Activated CD8-positive, alpha-beta T cell treated with anti-CD3 and anti-CD28 coated beads for 36 hours (primary cell): Measurements from ENCODE around the gene MYOM3. TPM values are rescaled to one million over a fixed set of nuclear protein-coding genes. Genes with fewer than 3 reads are reported as not detected.
"Not testable (repeated sequence)": the region's sequence is repeated elsewhere in the genome, so short reads cannot be mapped to it uniquely, and the experiment has no call there.

Source experiments
- ATAC-seq: fragments of 200-7000 bp; cut with Tn5 transposase; one replicate; pipeline ENCODE4 v1.10.0; 2021; ENCODE audit warnings: mild to moderate bottlenecking, moderate library complexity
- CTCF ChIA-PET: fragments of 350-600 bp; sonication (Branson Sonifier 250); formaldehyde crosslinking; loops from one replicate; lab custom pipeline; 2021; ENCODE audit warnings: antibody characterized with exemption; lab: Charles Lee
- POLR2A ChIA-PET: fragments of 350-600 bp; sonication (Branson Sonifier 250); formaldehyde crosslinking; loops from one replicate; lab custom pipeline; 2021; ENCODE audit warnings: antibody characterized with exemption; lab: Charles Lee
- DNase-seq: peaks from one replicate; pipeline ENCODE4 v3.0.0-alpha.2; 2020
- H3K27ac Mint-ChIP-seq: one replicate; pipeline ENCODE4 v1.8.0; 2021; ENCODE audit warnings: mild to moderate bottlenecking, mixed read lengths
- H3K27me3 Mint-ChIP-seq: one replicate; pipeline ENCODE4 v1.8.0; 2021; ENCODE audit warnings: mixed read lengths
- H3K36me3 Mint-ChIP-seq: one replicate; pipeline ENCODE4 v1.8.0; 2021; ENCODE audit warnings: low read depth, mixed read lengths
- H3K4me1 Mint-ChIP-seq: one replicate; pipeline ENCODE4 v1.8.0; 2021; ENCODE audit warnings: low read depth, mixed read lengths
- H3K4me3 Mint-ChIP-seq: one replicate; pipeline ENCODE4 v1.8.0; 2021; ENCODE audit warnings: mild to moderate bottlenecking, moderate library complexity, mixed read lengths
- H3K9me3 Mint-ChIP-seq: one replicate; pipeline ENCODE4 v1.8.0; 2021; ENCODE audit warnings: mixed read lengths
- intact Hi-C: fragments of 100-400 bp; cut with micrococcal nuclease; formaldehyde crosslinking; loops from one replicate; pipeline ENCODE4 v1.10.0; 2022
- total RNA-seq, 2 experiments: library from RNA; stranded (reverse); gene quantifications; one replicate each; pipeline ENCODE4 v1.2.3, GENCODE V29; 2021
- TF ChIP-seq, protein P1 (sequence below): fragments of 200-600 bp; IDR thresholded peaks from one replicate; pipeline ENCODE4 v1.8.0; 2022; ENCODE audit warnings: antibody characterized with exemption, mild to moderate bottlenecking

The MYOM3 gene
- total RNA-seq, 2 experiments from 2014 or later = not detected

DNA sequence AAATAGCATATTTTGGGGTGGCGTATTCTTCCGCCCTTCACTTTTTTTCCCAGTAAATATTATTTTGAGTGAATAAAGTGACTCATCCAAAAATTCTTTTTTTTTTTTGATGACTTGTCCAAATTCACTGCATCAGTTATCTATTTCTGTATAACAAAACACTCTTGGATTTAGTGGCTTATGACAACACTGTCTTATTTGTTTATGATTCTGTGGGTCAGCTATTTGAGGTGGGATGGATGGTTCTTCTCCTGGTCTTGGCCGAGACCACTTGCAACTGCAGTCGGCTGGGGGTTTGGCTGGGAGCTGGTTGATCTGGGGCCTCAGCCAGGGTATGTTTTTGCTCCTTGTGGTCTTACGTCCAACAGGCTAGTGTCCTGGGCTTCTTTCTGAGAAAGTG lies 91.9 kb downstream of the MYOM3 start:
- Mint-ChIP-seq H3K4me1 (no peaks in the 10 kb centered on the region), H3K36me3 (no peaks in the 10 kb centered on the region), H3K27me3 (no peaks in the 10 kb centered on the region), H3K9me3 (no peaks in the 10 kb centered on the region), H3K27ac (no peak overlapping the region), H3K4me3 (no peak overlapping the region)
- TF ChIP-seq, protein P1, sequence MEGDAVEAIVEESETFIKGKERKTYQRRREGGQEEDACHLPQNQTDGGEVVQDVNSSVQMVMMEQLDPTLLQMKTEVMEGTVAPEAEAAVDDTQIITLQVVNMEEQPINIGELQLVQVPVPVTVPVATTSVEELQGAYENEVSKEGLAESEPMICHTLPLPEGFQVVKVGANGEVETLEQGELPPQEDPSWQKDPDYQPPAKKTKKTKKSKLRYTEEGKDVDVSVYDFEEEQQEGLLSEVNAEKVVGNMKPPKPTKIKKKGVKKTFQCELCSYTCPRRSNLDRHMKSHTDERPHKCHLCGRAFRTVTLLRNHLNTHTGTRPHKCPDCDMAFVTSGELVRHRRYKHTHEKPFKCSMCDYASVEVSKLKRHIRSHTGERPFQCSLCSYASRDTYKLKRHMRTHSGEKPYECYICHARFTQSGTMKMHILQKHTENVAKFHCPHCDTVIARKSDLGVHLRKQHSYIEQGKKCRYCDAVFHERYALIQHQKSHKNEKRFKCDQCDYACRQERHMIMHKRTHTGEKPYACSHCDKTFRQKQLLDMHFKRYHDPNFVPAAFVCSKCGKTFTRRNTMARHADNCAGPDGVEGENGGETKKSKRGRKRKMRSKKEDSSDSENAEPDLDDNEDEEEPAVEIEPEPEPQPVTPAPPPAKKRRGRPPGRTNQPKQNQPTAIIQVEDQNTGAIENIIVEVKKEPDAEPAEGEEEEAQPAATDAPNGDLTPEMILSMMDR = no peak
- ATAC-seq (no peak), DNase-seq (no peak)
- ChIA-PET CTCF (no interaction called here), POLR2A (no interaction called here)
- intact Hi-C loops = no loop called here

GRCh38 chr1:24018611-24019580 lies 93.0 kb downstream of the MYOM3 start:
- DNase-seq (no peak), ATAC-seq (no peak)
- Mint-ChIP-seq H3K4me1 (no peaks in the 10 kb centered on the region), H3K36me3 (no peaks in the 10 kb centered on the region), H3K27ac (no peak overlapping the region), H3K9me3 (no peaks in the 10 kb centered on the region), H3K27me3 (no peaks in the 10 kb centered on the region), H3K4me3 (no peak overlapping the region)
- TF ChIP-seq, protein P1 = no peak
- ChIA-PET CTCF (interaction anchor here (1.0 kb wide), 1 partner anchor 9 kb away, joined by 3 read pairs; no protein-coding TSS in a partner anchor), POLR2A (no interaction called here)
- intact Hi-C loops = no loop called here

DNA sequence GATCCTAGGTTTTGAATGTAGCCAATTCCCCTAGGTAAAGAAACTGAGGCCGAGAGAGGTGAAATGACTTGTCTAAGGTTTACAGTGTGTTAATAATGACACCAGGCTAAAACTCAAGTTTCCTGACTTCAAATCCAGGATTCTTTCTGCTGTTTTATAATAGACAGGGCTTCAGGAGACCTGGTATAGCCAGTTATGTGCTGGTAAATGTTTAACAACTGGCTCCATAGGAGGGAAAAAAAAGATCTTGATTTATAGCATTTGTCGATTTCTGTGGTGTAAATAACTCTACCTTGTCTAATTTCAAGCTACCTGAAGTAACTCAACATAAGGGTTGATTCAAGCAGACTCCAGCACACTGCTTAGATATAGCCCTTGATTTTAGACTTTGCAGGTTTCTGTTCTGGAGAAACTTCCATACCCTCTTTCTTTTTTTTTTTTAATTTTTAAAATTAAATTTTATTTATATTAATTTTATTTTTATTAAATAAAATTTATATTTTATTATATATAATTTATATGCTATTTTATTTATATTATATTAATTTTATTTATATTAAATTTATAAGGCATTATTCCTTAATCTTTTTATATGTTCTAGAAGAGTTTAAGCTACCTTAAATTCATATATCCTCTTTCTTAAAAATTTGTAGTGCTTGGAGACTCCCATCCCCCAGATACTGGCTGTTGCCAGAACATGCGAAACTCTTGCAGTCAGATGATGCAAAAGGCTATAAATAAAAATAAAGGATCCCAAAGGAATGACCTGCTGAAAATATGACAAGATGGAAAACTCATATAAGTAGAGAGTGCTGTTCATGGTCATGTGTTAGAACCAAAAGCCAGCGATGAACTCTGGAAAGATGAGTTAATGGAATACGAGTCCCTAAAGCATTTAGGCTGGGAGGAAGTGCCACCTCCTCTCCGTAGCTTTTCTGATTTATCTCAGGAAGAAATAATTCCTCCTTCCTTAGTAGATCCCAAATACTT lies 96.4 kb downstream of the MYOM3 start:
- ATAC-seq (no peak), DNase-seq (no peak)
- Mint-ChIP-seq H3K4me3 (no peak overlapping the region), H3K9me3 (no peaks in the 10 kb centered on the region), H3K27ac (no peak overlapping the region), H3K27me3 (peaks cover 8% of the 10 kb centered on the region), H3K4me1 (no peaks in the 10 kb centered on the region), H3K36me3 (no peaks in the 10 kb centered on the region)
- ChIA-PET POLR2A (no interaction called here), CTCF (interaction anchor here (0.8 to 1.4 kb wide), 2 partner anchors 9 to 55 kb away, joined by 3 read pairs; no protein-coding TSS in a partner anchor)
- TF ChIP-seq, protein P1 = no peak
- intact Hi-C loops = no loop called here

DNA sequence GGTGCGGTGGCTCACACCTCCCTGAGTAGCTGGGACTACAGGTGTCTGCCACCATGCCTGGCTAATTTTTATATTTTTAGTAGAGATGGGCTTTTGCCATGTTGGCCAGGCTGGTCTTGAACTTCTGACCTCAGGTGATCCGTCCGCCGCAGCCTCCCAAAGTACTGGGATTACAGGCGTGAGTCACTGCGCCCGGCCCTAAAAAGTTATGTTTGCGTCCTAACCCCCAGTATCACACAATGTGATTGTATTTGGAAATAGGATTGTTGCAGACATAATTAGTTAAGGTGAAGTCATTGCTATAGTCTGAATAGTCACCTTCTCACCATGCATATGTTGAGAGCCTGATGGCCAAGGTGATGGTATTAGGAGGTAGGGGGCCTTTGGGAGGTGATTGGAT lies 99.1 kb downstream of the MYOM3 start:
- H3K27ac Mint-ChIP-seq, H3K4me3 Mint-ChIP-seq, H3K4me1 Mint-ChIP-seq, H3K27me3 Mint-ChIP-seq, ATAC-seq, POLR2A ChIA-PET, H3K36me3 Mint-ChIP-seq, intact Hi-C loops, H3K9me3 Mint-ChIP-seq, DNase-seq: not testable (repeated sequence)
- CTCF ChIA-PET = interaction anchor here (1.7 kb wide), 1 partner anchor 8 kb away, joined by 5 read pairs; no protein-coding TSS in a partner anchor

DNA sequence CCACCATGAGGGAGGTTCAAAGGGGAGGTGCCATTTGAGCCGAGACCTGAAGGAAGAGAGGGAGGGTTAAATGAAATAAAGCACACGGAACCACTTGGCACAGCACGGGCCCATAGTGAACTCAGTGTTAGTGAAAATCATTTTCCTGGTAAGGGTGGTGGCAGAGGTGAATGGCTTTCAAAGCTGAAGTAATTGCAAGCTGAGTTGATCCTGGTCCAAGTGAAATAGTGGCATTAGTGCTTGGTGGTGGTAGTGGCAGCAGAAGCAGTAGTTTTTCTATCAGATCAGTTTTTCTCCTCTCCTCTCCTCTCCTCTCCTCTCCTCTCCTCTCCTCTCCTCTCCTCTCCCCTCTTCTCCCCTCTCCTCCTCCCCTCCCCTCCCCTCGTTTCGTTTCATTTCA lies 101.3 kb downstream of the MYOM3 start:
- Mint-ChIP-seq H3K27me3 (peaks cover 8% of the 10 kb centered on the region), H3K9me3 (no peaks in the 10 kb centered on the region), H3K4me3 (no peak overlapping the region), H3K36me3 (no peaks in the 10 kb centered on the region), H3K4me1 (no peaks in the 10 kb centered on the region), H3K27ac (no peak overlapping the region)
- TF ChIP-seq, protein P1 = no peak
- no peak for ATAC-seq
- ChIA-PET POLR2A (no interaction called here), CTCF (no interaction called here)
- no peak for DNase-seq
- intact Hi-C loops = no loop called here
